GM18873 (cell line): ENCODE measurements around the gene NFAT5.
"Not testable (repeated sequence)": the region's sequence is repeated elsewhere in the genome, so short reads cannot be mapped to it uniquely, and the experiment has no call there.

Source experiments
- ATAC-seq: cut with Tn5 transposase; IDR thresholded peaks from one replicate; pipeline ENCODE4 v1.9.1; 2021; ENCODE audit warnings: mild to moderate bottlenecking, moderate library complexity, moderate number of reproducible peaks; ENCODE audit not compliant: unreplicated experiment, low FRiP score

NFAT5 gene

GRCh38 chr16:69726313-69727060 is 160.7 kb downstream of the NFAT5 start, which contains the start of gene NQO1:
TSS of gene NQO1 (minus strand) at chr16:69726560. CDS start at chr16:69726439, 121 bp downstream.
- peak; percentile 92 for ATAC-seq

- no peak for ATAC-seq
Measured at GRCh38 chr16:69727916-69728270, 162.1 kb downstream of the NFAT5 start.

- ATAC-seq, result not testable (repeated sequence)
Measured at GRCh38 chr16:69729030-69729429, 163.3 kb downstream of the NFAT5 start.

GRCh38 chr16:69731280-69731679 is 165.5 kb downstream of the NFAT5 start:
- not testable (repeated sequence) for ATAC-seq

GRCh38 chr16:69732101-69732500 is 166.3 kb downstream of the NFAT5 start:
- no peak for ATAC-seq

GRCh38 chr16:69741519-69741918 is 175.8 kb downstream of the NFAT5 start:
- ATAC-seq, result no peak

GRCh38 chr16:69741951-69742904 is 176.5 kb downstream of the NFAT5 start:
- ATAC-seq, result no peak

- no peak for ATAC-seq
Measured at GRCh38 chr16:69744363-69745231, 178.8 kb downstream of the NFAT5 start.

GRCh38 chr16:69745232-69745612 is 179.5 kb downstream of the NFAT5 start:
- ATAC-seq, result no peak

- ATAC-seq, result no peak
Measured at GRCh38 chr16:69745959-69746358, 180.2 kb downstream of the NFAT5 start.

- no peak for ATAC-seq
Measured at GRCh38 chr16:69747115-69747514, 181.3 kb downstream of the NFAT5 start.

- no peak for ATAC-seq
Measured at GRCh38 chr16:69748694-69749345, 183.1 kb downstream of the NFAT5 start.

GRCh38 chr16:69754143-69754468 is 188.3 kb downstream of the NFAT5 start:
- ATAC-seq, result no peak
